CD4-positive, alpha-beta T cell (primary cell): Measurements from ENCODE around the gene CCDC9B. TPM values are rescaled to one million over a fixed set of nuclear protein-coding genes. Genes with fewer than 3 reads are reported as not detected.

Experiments used
- ATAC-seq: fragments of 200-7000 bp; cut with Tn5 transposase; one replicate; pipeline ENCODE4 v1.10.0; 2022; ENCODE audit warnings: mild to moderate bottlenecking; ENCODE audit not compliant: poor library complexity
- CTCF ChIA-PET: fragments of 350-600 bp; sonication (Branson Sonifier 250); formaldehyde crosslinking; loops from one replicate; lab custom pipeline; 2021; ENCODE audit warnings: antibody characterized with exemption, inconsistent platforms; lab: Charles Lee
- POLR2A ChIA-PET: fragments of 350-600 bp; sonication (Branson Sonifier 250); formaldehyde crosslinking; loops from one replicate; lab custom pipeline; 2021; ENCODE audit warnings: antibody characterized with exemption, inconsistent platforms; lab: Charles Lee
- DNase-seq, 14 experiments: peaks; one replicate each; pipeline ENCODE4 v3.0.0-alpha.2; 2013 to 2020; ENCODE audit warnings: mixed read lengths in 2 of 14
- H3K27ac ChIP-seq, 2 donors: one replicate each; pipeline versions ENCODE4 v1.5.1 to v1.7.0; 2013; ENCODE audit warnings: low read length in 2 of 2, low read depth in 1 of 2, mild to moderate bottlenecking in 1 of 2
- H3K27me3 ChIP-seq, 2 experiments: 1 replicate in 1 of 2; 2 replicates in 1 of 2; pipeline versions ENCODE4 v1.6.1 to v1.7.0; 2013; ENCODE audit warnings: low read length in 2 of 2, control low read depth in 1 of 2, mild to moderate bottlenecking in 1 of 2, moderate library complexity in 1 of 2; ENCODE audit not compliant: insufficient read depth in 2 of 2, control insufficient read depth in 1 of 2
- H3K36me3 ChIP-seq: one replicate; pipeline ENCODE4 v1.6.1; 2013; ENCODE audit warnings: low read length, control low read depth; ENCODE audit not compliant: insufficient read depth
- H3K4me1 ChIP-seq: one replicate; pipeline ENCODE4 v1.6.1; 2013; ENCODE audit warnings: low read length, control low read depth; ENCODE audit not compliant: insufficient read depth
- H3K4me3 ChIP-seq: one replicate; pipeline ENCODE4 v1.5.1; 2013; ENCODE audit warnings: mild to moderate bottlenecking, low read length, moderate library complexity
- H3K9me3 ChIP-seq, 2 experiments: 1 replicate in 1 of 2; 2 replicates in 1 of 2; pipeline versions ENCODE4 v1.6.1 to v1.7.0; 2013; ENCODE audit warnings: low read length in 2 of 2, mild to moderate bottlenecking in 2 of 2, control low read depth in 1 of 2, moderate library complexity in 1 of 2; ENCODE audit not compliant: control insufficient read depth in 1 of 2, insufficient read depth in 1 of 2
- H3K27ac Mint-ChIP-seq: one replicate; pipeline ENCODE4 v1.8.0; 2020; ENCODE audit warnings: mixed read lengths
- H3K27me3 Mint-ChIP-seq: one replicate; pipeline ENCODE4 v1.8.0; 2021; ENCODE audit warnings: mixed read lengths
- H3K36me3 Mint-ChIP-seq: one replicate; pipeline ENCODE4 v1.8.0; 2021; ENCODE audit warnings: low read depth, mixed read lengths
- H3K4me1 Mint-ChIP-seq: one replicate; pipeline ENCODE4 v1.8.0; 2021; ENCODE audit warnings: low read depth, mixed read lengths
- H3K4me3 Mint-ChIP-seq: one replicate; pipeline ENCODE4 v1.8.0; 2020; ENCODE audit warnings: mild to moderate bottlenecking, mixed read lengths
- H3K9me3 Mint-ChIP-seq: one replicate; pipeline ENCODE4 v1.8.0; 2020; ENCODE audit warnings: mixed read lengths
- CTCF ChIP-seq: fragments of 200-600 bp; IDR thresholded peaks from one replicate; pipeline ENCODE4 v1.8.0; 2022; ENCODE audit warnings: antibody characterized with exemption, mild to moderate bottlenecking
- intact Hi-C, 2 experiments: fragments of 100-400 bp; cut with DNase I in 1 of 2; cut with micrococcal nuclease in 1 of 2; formaldehyde crosslinking; loops; one replicate each; pipeline versions ENCODE4 v1.15.1 to v1.9.0; 2023 to 2025; cut with DNase I, micrococcal nuclease
- total RNA-seq, 174 experiments: library from RNA in 2 of 174; stranded (reverse) in 2 of 174; gene quantifications; one replicate each; pipeline ENCODE4 v1.2.3 and lab custom pipeline; 2021 to 2026

CCDC9B gene
- total RNA-seq, 2 experiments from 2014 or later = 1.0 to 1.5 TPM

- ATAC-seq = no peak
- ChIA-PET CTCF (no interaction called here), POLR2A (no interaction called here)
- no peak overlapping the region for H3K4me3 Mint-ChIP-seq
- H3K36me3 Mint-ChIP-seq = peaks cover 90% of the 10 kb centered on the region
- H3K9me3 Mint-ChIP-seq = no peaks in the 10 kb centered on the region
- H3K27ac Mint-ChIP-seq = no peak overlapping the region
- no peaks in the 10 kb centered on the region for H3K4me1 Mint-ChIP-seq
- H3K27me3 Mint-ChIP-seq = no peaks in the 10 kb centered on the region
- TF ChIP-seq CTCF = no peak
- Histone ChIP-seq H3K4me1 (peaks cover 3% of the 10 kb centered on the region), H3K27ac (no peak overlapping the region), H3K9me3 (peaks cover 6% of the 10 kb centered on the region in 2 experiments), H3K4me3 (no peak overlapping the region), H3K27me3 (no peaks in the 10 kb centered on the region), H3K36me3 (peaks cover 92% of the 10 kb centered on the region)
- DNase-seq = no peak
- intact Hi-C loops = no loop called here
These were observed 42.4 kb downstream of the CCDC9B start for GRCh38 chr15:40298216-40298935.

- peaks cover 91% of the 10 kb centered on the region for H3K36me3 ChIP-seq
- H3K4me3 Mint-ChIP-seq = no peak overlapping the region
- no peaks in the 10 kb centered on the region for H3K27me3 Mint-ChIP-seq
- DNase-seq = no peak
- H3K9me3 ChIP-seq = peaks cover 6% of the 10 kb centered on the region in 2 experiments
- H3K4me1 Mint-ChIP-seq = no peaks in the 10 kb centered on the region
- intact Hi-C loops = no loop called here
- H3K4me3 ChIP-seq = no peak overlapping the region
- peaks cover 3% of the 10 kb centered on the region for H3K4me1 ChIP-seq
- no peaks in the 10 kb centered on the region for H3K27me3 ChIP-seq
- peaks cover 88% of the 10 kb centered on the region for H3K36me3 Mint-ChIP-seq
- no peak overlapping the region for H3K27ac ChIP-seq
- H3K9me3 Mint-ChIP-seq = no peaks in the 10 kb centered on the region
- POLR2A ChIA-PET = no interaction called here
- CTCF ChIA-PET = no interaction called here
- no peak overlapping the region for H3K27ac Mint-ChIP-seq
- no peak for ATAC-seq
- TF ChIP-seq CTCF = no peak
These were observed 43.4 kb downstream of the CCDC9B start for GRCh38 chr15:40297356-40297755.

- Histone ChIP-seq H3K4me1 (peaks cover 3% of the 10 kb centered on the region), H3K36me3 (peaks cover 91% of the 10 kb centered on the region), H3K27ac (no peak overlapping the region), H3K9me3 (peaks cover 6% of the 10 kb centered on the region in 2 experiments), H3K4me3 (no peak overlapping the region), H3K27me3 (no peaks in the 10 kb centered on the region)
- H3K27me3 Mint-ChIP-seq = no peaks in the 10 kb centered on the region
- no peaks in the 10 kb centered on the region for H3K9me3 Mint-ChIP-seq
- no peak overlapping the region for H3K4me3 Mint-ChIP-seq
- ATAC-seq (no peak), DNase-seq (no peak)
- ChIA-PET CTCF (no interaction called here), POLR2A (interaction anchor here (1.1 kb wide), 1 partner anchor 10 kb away, joined by 3 read pairs; no protein-coding TSS in a partner anchor)
- no peak overlapping the region for H3K27ac Mint-ChIP-seq
- no peaks in the 10 kb centered on the region for H3K4me1 Mint-ChIP-seq
- intact Hi-C loops = no loop called here
- no peak for TF ChIP-seq CTCF
- peaks cover 83% of the 10 kb centered on the region for H3K36me3 Mint-ChIP-seq
These were observed 44.0 kb downstream of the CCDC9B start for GRCh38 chr15:40296561-40297230.
